ENCODE results near the gene RPL39.
"Not testable (repeated sequence)": the region's sequence is repeated elsewhere in the genome, so short reads cannot be mapped to it uniquely, and the experiment has no call there.

RPL39 gene

DNA sequence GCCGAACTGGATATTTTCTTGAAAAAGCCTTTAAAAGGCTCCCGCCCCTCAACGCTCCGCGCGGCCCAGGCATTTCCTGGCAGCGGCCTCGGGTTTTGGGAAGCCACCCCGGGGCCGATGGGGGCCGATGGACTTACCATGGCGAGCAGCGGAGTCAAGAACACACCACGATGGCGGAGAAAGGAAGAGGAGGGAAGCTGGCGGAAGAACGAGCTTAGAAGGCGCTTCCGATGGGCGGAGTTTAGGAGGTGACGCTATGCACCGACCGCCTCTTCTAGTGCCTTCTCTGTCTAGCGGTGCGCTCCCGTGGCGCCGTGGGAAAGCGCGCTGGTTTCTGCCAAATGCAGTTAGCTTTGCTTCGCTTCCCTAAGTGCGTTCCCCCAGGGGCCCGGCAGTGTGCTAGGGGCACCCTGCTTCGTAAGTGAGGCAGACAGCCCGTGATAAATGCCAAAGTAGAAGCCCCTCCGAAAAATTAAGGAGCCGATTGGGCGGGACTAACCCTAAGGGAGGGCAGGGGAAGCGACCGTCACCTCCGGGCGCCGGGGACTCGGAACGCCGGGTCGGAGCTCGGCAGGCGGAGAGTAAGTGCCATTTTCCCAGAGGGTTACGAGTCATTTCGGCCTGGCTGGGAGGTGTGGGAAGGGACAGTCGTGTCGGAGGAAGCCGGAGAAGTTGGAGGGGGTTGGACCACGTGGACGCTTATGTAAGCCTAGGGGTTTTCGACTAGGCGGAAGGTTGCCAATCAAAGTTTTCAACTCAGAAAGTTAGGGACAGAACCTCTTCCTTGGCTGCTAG, at the start of gene RPL39:
Gene RPL39, minus strand, starts transcription at position 194 of the 795 bp plus-strand sequence. Its CDS starts 54 bp downstream, at position 140.
- no peak for DNase-seq

DNA sequence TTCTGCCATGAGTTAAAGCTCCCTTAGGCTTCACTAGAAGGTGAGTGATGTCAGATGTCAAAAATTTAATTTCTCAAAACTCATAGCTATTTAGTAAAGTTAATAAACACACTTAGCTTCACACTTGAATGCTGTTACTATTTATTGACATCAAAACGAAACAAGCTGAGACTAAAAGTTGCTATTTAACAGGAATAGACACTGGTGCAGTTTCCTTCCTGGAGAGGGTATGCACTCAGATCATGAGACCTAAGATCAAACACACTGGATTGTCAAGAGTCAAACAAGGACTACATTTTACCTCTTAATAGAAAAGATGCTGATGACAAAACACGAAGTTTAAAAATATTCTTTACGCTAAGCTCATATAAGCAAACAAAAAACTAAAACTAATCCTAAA, 42.5 kb upstream of the RPL39 start:
- no peak for DNase-seq

DNA sequence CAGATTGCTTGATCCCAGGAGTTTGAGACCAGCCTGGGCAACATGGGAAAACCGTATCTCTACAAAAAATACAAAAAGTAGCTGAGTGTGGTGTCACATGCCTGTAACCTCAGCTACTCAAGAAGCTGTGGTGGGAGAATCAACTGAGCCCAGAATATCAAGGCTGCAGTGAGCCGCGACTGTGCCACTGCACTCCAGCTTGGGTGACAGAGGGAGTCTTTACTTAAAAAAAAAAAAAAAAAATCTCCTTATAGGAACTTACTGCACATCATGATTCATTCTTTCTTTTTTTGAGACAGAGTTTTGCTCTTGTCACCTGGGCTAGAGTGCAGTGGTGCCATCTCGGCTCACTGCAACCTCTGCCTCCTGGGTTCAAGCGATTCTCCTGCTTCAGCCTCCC, 37.0 kb upstream of the RPL39 start:
- DNase-seq = no peak

DNA sequence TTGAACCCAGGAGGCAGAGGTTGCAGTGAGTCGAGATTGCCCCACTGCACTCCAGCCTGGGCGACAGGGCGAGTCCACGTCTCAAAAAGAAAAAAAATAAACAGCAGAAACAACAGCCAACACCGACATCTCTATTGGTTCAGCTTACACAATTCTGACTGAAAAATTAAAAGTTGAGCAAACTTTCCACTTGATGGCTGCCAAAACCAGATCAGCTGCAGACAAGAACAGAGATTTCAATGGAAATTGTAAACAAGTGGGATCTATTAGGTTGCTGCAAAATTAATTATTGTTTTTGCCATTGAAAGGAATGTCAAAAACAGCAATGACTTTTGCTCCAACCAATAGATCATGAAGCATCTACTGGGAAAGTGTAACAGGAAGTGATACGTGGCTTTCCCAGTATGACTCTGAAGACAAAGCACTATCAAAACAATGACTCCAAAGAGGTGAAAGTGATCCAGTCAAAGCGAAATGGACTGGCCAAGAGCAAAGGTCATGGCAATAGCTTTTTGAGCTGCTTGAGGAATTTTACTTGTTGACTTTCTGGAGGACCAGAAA, 35.0 kb upstream of the RPL39 start:
- no peak for DNase-seq

DNA sequence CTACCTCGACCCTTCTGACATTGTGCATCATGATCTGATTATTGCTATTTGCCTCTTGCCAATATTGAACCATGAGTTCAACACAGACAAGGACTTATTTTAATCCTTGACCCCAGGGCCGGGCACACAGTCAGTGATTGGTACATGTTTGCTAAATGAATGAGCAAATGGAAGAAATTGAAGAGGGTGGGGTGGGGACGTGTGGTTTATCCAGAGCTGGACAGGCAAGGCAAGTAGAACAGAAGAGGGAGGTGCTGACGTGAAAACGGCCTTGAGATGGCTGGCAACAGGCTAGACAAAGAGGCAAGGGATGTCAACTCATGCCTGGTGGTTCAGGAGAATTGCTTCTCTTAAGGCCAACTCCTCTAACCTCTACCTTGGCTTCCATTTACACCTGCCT, 32.8 kb upstream of the RPL39 start:
- DNase-seq = not testable (repeated sequence)

DNA sequence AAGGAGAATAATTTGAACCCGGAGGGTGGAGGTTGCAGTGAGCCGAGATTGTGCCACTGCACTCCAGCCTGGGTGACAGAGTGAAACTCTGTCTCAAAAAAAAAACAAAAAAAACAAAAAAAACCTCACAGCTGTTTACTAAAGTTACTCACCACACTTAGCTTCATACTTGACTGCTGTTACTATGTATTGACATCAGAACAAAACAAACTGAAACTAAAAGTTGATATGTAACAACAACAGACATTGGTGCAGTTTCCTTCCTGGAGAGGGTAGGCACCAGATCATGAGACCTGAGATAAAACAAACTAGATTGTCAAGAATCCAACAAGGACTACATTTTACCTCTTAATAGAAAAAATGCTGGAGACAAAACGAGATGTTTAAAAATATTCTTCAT, 30.3 kb upstream of the RPL39 start:
- not testable (repeated sequence) for DNase-seq

DNA sequence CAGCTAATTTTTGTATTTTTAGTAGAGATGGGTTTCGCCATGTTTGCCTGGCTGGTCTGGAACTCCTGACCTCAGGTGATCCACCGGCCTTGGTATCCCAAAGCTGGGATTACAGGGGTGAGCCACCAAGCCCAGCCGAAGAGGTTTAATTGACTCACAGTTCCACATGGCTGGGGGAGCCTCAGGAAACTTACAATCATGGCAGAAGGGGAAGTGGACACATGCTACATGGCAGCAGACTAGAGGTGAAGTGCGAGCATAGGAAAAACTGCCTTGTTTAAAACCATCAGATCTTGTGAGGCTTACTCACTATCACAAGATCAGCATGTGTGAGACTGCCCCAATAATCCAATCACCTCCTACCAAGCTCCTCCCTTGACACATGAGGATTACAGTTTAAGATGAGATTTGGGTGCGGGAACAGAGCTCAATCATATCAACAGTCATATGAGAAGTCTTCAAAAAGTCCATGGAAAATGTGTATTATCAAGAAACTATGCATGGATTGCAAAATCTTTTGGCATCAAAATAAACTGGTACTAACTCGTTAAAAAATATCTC, 25.8 kb upstream of the RPL39 start:
- no peak for DNase-seq

DNA sequence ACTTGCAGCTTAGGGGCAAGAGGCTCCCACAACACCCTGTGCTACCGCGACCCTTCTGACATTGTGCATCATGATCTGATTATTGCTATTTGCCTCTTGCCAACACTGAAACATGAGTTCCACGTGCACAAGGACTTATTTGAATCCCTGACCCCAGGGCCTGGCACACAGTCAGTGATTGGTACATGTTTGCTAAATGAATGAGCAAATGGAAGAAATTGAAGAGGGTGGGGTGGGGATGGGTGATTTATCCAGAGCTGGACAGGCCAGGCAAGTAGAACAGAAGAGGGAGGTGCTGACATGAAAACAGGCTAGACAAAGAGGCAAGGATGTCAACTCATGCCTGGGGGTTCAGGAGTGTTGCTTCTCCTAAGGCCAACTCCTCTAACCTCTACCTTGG, 24.9 kb upstream of the RPL39 start:
- DNase-seq = no peak

DNA sequence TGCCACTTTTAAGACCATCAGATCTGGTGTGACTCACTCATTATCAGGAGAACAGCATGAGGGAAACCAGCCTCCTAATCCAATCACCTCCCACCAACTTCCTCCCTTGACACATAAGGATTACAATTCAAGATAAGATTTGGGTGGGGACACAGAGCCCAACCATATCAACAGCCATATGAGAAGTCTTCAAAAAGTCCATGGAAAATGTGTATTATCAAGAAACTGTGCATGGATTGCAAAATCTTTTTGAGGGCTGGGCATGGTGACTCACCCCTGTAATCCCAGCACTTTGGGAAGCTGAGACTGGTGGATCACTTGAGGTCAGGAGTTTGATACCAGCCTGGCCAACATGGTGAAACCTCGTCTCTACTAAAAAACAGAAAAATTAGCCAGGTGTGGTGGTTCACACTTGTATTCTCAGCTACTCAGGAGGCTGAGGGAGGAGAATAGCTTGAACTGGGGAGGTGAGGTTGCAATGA, 17.8 kb upstream of the RPL39 start:
- no peak for DNase-seq

DNA sequence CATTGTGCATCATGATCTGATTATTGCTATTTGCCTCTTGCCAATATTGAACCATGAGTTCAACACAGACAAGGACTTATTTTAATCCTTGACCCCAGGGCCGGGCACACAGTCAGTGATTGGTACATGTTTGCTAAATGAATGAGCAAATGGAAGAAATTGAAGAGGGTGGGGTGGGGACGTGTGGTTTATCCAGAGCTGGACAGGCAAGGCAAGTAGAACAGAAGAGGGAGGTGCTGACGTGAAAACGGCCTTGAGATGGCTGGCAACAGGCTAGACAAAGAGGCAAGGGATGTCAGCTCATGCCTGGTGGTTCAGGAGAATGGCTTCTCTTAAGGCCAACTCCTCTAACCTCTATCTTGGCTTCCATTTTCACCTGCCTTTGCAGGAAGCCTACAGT, 17.0 kb upstream of the RPL39 start:
- not testable (repeated sequence) for DNase-seq

DNA sequence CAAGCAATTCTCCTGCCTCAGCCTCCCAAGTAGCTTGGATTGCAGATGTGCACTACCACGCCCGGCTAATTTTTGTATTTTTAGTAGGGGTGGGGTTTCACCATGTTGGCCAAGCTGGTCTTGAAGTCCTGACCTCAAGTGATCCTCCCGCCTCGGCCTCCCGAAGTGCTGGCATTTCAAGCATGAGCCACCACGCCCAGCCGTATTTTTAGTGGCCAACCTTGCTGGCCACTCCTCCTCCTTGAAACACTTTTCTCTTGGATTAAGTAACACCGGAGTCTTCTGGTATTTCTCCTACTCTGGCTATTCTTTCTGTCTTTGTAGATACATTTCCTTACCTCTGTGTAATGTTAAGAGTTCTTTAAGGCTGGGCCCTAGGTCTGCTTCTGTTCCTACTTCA, 11.1 kb upstream of the RPL39 start:
- no peak for DNase-seq

DNA sequence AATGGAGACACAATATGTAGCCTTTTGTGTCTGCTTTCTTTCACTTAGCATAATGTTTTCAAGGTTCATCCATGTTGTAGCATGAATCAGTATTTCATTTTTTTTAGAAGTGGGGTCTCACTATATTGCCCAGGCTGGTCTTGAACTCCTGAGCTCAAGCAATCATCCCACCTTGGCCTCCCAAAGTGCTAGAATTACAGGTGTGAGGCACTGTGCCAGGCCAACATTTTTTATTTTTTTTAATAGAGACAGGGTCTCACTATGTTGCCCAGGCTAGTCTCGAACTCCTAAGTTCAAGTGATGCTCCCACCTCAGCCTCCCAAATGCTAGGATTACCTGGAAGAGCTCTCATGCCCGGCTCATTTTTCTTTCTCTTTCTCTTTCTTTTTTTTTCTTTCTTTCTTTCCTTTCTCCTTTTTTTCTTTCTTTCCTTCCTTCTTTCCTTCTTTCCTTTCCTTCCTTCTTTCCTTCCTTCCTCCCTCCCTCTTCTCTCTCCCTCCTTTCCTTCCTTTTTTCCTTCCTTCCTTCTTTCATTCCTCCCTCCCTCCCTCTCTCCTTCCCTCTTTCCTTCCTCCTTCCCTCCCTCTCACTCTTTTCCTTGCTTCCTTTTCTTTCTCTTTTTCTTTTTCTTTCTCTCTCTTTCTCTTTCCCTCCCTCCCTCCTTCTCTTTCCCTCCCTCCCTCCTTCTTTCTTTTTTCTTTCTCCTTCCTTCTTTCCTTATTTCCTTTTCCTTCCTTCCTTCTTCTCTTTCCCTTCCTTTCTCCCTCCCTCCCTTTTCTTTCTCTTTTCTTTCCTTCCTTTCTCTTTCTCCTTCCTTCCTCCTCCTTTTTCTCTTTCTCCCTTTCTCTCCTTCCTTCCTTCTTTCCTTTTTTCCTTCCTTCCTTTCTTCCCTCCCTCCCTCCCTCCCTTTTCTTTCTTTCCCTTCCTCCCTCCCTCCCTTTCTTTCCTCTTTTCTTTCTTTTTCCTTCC, 10.1 kb upstream of the RPL39 start:
- no peak for DNase-seq

DNA sequence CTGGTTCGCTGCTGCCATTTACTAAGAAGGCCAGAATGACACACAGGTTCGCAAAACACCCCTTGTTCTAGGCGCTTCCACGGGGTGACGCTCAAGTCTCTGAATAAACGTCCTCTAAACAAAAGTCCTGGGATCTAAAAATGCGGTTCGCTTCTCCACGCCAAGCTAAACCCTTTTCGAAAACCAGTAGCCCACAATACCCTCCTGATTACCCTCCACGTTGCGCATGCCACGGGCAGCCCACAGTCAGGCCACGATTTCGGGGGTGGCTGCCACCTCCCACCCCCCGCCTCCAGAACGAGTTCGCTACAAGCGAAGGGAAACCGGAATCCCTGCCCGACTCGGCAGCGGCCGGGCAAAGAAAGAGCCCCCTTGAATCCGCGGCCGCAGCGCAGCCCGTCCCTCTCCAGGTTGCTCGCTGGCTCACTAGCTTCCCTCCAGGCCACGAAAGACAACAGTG, 423 bp downstream of the RPL39 start:
- no peak for DNase-seq

DNA sequence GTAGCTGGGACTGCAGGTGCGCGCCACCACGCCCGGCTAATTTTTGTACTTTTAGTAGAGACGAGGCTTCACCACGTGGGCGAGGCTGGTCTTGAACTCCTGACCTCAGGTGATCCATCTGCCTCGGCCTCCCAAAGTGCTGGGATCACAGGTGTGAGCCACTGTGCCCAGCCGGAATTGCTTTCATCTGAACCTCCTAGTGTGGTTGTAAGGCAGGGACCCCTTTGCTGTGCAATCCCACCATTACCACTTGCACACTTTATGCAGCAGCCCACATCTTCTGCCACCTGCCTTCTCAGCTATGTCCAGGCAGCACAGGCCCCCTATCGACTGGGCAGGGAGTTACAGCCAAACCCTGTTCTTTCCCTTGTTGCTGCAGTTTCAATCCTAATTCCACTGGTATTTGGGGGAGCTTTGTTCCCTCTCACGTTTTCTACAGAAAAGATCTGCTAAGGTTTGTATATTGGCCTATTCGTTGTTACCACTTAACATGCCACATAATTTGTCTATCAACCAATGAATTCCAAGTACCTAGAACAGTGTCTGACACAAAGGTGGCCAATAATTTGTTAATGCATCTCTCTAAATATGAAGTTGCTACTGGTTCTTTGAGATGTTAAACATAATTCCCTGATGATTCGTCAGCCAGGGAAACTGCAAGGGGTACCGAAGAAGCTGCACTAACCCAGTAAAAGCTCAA, 6.5 kb downstream of the RPL39 start:
- DNase-seq = no peak

DNA sequence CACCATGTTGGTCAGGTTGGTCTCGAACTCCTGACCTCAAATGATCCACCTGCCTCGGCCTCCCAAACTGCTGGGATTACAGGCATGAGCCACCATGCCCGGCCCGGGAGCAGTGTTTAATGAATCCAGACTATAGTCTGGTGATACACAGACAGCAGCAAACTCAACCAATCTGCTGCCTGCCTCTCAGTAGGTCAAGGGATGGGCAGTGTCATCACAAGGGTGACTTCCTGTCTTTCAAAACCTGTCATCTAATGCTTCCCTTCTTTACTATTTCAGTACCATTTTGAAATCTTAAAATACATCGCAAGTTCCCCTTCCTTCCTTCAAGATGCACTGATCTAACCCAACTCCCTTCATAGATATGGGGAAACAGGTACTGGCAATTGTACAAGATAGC, 8.4 kb downstream of the RPL39 start:
- DNase-seq = no peak

DNA sequence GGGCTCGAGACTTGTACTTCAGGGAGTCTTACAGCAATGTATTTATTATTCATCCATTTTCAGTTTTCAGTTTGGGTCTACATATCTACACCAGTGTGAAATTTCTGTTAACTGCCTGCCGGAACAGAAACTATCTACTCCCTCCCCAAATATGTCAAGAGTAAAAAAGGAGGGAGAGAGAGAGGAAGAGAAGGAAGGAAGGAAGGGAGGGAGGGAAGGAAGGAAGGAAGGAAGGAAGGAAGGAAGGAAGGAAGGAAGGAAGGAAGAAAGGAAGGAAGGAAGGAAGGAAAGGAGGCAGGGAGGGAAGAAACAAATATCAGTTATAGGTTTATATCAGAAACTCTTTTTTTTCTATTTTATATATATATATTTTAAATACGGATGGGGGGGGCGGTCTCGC, 12.6 kb downstream of the RPL39 start:
- DNase-seq = no peak

DNA sequence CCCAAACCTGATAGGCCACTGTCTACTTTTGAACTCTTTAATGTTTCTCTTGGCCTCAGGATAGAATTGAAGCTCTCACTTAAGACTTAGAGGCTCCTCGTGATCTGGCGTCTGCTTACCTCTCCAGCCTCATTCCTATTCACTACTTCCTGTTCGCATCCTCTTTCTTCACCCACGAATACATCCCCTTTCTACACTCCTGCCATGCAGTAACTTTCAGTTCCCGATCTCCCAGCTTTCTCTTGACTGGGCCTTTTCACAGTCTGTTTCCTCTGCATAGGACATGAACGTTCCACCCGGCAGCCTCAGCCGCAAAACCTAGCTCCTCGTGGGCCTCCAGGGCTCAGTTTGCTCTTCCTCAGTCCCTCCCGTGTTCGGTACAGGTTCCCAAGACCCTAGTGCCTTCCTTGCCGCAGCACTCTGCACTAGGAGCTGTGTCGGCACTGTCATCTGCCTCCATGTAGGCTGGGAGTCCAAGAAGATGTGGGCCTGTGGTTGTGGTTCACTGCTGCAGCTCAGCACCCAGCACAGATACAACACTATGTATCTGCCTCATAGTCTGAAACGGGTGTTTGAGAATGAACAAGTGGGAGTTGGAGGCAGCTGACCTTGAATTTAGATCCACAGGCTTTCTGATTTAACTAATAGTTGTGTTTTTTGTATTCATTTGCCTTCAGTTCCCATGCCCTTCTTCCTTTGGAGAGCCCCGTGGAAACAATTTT, 15.8 kb downstream of the RPL39 start:
- DNase-seq = no peak

DNA sequence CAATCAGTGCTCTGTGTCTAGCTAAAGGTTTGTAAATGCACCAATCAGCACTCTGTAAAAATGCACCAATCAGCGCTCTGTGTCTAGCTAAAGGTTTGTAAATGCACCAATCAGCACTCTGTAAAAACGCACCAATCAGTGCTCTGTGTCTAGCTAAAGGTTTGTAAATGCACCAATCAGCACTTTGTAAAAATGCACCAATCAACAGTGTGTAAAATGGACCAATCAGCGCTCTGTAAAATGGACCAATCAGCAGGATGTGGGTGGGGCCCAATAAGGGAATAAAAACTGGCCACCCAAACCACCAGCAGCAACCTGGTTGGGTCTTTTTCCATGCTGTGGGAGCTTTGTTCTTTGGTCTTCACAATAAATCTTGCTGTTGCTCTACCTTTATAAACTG, 22.0 kb downstream of the RPL39 start:
- DNase-seq = not testable (repeated sequence)

DNA sequence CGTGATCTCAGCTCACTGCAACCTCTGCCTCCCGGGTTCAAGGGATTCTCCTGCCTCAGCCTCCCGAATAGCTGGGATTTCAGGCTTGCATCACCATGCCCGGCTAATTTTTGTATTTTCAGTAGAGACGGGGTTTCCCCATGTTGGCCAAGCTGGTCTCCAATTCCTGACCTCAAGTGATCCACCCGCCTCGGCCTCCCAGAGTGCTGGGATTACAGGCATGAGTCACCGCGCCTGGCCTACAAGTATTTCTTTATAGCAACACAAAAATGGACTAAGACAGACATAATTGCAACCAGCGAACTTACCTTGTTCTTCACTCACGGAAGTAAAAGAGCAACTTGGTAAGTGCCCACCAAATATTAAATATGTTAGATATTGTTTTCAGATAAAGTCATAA, 23.0 kb downstream of the RPL39 start:
- DNase-seq = not testable (repeated sequence)

DNA sequence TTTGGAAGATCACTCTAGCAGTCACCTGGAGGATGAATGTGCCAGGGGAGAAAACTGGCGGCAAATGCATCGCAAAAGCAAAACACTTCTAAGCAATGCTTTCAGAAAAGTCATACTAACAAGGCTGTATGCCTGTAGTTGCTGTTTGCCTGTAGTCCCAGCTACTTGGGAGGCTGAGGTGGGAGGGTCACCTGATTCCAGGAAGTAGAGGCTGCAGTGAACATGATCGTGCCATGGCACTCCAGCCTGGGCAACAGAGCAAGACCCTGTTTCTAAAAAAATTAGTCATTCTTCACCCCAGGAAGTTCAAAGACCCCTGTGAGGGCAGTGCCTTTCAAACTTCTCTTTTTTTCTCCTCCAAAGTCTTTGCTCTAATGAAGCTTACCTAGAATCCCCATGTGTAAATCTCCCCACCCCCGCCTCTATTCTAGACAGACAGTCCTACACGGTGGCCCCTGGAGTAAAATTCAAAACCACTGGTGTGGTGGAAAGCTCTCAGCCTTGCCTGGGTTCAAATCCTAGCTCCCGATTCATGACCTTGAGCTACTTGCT, 27.5 kb downstream of the RPL39 start:
- no peak for DNase-seq

DNA sequence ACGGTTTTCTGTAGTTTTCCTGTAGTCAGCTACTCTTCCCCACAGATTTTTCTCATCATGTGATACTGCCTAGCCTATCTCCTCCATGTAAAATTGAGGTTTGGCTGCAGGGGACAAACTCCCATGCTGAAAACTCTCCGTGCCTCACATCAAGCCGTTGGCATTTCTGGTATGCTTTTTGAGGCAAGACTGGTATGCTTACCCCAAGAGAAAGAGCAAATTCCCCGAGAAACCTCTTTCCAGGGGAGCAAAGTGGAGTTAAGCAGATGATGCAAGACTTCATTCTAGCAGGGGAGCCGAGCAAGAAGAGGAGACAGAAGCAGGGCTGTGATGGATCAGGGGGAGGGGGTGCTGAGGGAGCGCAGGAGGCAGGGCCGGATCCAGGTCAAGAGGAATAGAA, 28.2 kb downstream of the RPL39 start:
- no peak for DNase-seq
